Bronchus fibroblast of lung (primary cell): ENCODE data around the gene ACOT7. TPM values are rescaled to one million over a fixed set of nuclear protein-coding genes. Genes with fewer than 3 reads are reported as not detected.

ENCODE experiments used
- total RNA-seq: library from RNA; depleted of rRNA; stranded (reverse); fragments of >200 nt; gene quantifications from 2 replicates; pipeline ENCODE4 v1.2.3, GENCODE V29; 2015

Gene ACOT7, protein sequence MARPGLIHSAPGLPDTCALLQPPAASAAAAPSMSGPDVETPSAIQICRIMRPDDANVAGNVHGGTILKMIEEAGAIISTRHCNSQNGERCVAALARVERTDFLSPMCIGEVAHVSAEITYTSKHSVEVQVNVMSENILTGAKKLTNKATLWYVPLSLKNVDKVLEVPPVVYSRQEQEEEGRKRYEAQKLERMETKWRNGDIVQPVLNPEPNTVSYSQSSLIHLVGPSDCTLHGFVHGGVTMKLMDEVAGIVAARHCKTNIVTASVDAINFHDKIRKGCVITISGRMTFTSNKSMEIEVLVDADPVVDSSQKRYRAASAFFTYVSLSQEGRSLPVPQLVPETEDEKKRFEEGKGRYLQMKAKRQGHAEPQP
- total RNA-seq = 82.7 and 105 TPM in 2 replicates

DNA sequence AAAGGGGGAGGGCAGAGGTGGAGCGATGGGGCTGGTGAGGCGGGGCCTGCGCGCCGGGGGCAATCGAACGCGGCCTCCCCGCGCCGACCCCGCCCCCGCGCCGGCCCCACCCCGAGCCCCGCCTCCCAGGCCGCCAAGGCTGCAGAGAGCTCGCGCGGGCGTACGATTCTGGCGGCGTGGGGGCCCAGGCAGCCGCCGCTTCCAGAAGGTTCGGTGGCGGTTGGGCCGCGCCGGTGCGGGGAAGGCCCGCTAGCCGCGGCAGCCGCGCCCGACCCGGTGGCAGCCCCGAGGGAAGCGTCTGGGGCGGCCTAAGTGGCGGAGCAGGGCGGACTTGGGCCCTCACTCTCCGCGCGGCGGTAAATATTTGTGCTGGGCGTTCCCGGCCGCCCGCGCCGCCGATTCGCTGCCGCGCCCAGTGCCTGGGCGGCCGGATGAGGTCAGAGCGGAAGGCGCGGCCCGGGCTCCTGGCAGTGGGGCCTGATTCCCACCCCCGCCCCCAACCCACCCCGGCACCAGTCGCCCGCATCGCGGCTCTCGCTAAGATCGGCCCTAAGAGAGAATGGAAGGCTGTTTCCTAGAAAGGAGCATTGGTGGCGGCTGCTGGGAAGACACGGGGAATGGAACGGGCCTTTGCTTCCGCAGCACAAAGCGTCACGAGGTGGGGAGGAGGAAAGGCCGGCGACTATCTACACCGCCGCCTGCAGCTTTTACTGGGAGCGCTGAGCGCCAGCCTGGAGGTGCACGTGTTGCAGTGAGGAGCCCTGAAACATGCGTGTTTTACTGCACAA, at the start of gene ACOT7:
Gene ACOT7, minus strand, starts transcription at position 368 of the 788 bp plus-strand sequence. CDS start 368 bp downstream, outside the sequence.

DNA sequence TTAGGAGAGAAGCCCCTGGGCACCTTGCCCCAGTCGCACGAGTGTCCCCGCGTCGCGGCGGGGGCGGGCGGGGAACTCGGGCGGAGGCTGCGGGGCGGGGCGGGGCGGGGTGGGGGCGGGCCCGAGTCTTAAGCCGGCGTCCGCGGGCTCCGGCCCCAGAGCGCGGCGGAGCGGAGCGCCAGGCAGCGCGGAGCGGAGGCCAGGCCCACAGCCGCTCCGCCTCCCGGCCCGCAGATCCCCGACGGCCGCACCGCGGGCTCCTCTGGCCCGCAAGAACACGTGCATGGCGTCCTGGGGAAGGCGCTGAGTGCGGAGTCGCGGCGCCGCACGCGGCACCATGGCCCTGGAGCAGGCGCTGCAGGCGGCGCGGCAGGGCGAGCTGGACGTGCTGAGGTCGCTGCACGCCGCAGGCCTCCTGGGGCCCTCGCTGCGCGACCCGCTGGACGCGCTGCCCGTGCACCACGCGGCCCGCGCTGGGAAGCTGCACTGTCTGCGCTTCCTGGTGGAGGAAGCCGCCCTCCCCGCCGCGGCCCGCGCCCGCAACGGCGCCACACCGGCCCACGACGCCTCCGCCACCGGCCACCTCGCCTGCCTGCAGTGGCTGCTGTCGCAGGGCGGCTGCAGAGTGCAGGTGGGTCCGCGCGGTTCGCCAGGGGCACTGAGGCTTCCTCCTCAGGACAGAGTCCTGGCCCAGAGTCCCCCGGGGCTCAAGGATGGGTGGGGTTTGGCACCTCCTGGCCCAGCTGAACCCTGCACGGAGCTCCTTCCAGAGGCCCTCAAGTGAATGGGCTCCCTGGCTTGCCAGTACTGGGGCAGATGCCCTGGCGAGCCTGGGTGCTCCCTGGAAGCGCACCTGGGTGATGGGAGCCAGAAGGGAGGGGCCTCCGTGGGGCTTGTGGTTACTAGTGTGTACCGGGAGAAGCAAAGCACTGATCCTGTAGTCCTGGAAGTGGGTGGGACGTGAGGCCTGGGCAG, 31.3 kb upstream of the ACOT7 start, which contains the start of gene ESPN:
Gene ESPN, plus strand, starts transcription at position 158 of the 975 bp plus-strand sequence. Its CDS starts 180 bp downstream, at position 338.

DNA sequence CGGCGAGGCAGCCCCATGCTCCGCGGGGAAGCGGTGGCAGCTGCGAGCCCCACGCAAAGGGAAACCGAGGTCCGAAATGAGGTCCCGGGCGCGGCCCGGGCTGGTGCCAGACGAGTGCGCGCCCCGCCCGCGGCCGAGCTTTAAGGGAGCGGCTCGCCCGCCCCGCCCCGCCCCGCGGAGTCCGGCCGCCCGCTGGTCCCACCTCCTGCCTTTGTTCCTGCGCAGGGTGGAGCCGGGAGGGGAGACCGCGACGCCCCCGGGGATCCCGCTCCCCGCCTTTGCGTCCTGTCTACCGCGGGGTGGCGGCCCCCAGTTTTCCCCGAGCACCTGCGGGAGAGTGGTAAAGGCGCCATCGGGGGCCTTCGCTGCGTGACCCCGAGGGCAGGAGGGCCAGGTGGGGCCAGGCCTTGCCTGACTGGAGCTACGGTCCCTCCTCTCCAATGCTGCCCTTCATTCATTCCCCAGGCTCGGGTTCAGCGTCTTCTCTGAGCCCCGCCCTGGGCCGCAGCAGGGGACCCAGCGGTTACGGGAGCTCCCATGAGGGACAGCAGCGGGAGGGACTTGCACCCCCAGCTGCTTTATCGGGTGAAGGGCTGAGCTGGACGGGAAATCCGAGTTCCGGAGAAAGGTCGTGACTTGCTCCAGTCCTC, 26.4 kb upstream of the ACOT7 start, which contains the start of gene HES2:
Gene HES2, minus strand, starts transcription at position 116 of the 650 bp plus-strand sequence. Its CDS starts 99 bp downstream, at position 17.

DNA sequence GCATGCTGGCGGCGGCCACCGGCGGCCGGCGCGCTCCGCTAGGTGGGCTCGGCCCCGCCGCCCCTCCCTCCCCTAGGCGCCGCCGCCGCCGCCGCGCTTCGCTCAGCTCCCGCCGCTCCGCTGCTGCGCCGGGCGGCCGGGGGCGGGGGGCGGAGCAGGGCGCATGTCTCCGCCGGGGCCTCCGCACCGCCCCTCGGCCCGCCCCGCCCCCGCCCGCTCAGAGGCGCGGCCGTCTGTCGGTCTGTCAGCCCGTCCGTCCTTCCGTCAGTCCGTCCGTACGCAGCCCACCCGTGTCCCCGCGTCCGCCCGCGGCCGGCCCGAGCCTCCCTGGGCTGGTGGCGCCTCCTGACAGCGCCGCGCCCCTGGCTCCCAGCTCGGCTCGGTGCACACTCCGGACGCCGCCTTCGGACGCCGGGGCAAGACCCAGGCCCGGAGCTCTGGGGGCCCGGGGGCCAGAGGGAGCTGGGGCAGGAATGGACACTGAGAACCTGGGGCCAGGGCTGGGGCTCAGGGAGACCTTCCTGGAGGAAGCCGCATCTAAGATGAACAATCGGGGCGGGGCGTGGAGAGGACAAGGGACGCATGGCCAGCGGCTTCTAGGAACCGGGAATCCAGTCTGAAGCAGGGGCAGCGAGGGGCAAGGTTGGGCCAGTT, 132.5 kb downstream of the ACOT7 start, which contains the start of gene GPR153:
Gene GPR153, minus strand, starts transcription at position 138 of the 654 bp plus-strand sequence. CDS start 6,193 bp downstream, outside the sequence.

DNA sequence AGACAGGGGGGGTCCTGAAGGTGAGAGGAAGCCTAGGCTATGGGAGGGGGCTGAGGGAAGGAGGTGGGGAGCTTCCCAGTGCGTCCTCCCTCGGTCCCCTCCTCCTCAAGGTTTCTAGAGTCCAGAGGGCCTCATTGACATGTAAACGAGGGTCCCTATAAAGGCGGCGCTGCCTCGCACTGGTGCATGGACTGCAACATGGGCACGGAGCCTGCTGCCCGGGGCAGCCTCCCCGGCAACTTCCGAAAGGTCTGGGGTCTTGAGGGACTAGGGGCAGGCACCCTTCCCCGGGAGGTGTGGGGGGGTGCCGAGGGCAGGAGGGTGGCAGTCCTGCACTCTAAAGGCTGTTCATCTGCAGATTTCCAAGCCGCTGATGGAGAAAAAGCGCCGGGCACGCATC, 149.6 kb downstream of the ACOT7 start, which contains the start of gene HES3:
Gene HES3, plus strand, starts transcription at position 187 of the 400 bp plus-strand sequence. Its CDS starts 187 bp downstream, at position 374.

Other genes starting within 250 kb of the ACOT7 start
- gene CHD5, start 213.4 kb downstream of the ACOT7 start, total RNA-seq = 0.50 TPM in 1 of 2 replicates, not detected in the other
- 72.4 and 90.3 TPM in 2 replicates for gene RPL22, start 194.2 kb downstream of the ACOT7 start, total RNA-seq
- 7.2 and 13.1 TPM in 2 replicates for gene RNF207, start 187.6 kb downstream of the ACOT7 start, total RNA-seq
- 80.0 and 83.1 TPM in 2 replicates for gene ICMT, start 157.8 kb downstream of the ACOT7 start, total RNA-seq
- not detected in 2 replicates for gene HES3, start 149.6 kb downstream of the ACOT7 start, total RNA-seq
- 3.0 and 3.4 TPM in 2 replicates for gene GPR153, start 132.7 kb downstream of the ACOT7 start, total RNA-seq
- under 0.01 and 0.15 TPM in 2 replicates for gene HES2, start 26.2 kb upstream of the ACOT7 start, total RNA-seq
- under 0.01 TPM in 1 of 2 replicates, not detected in the other for gene ESPN, start 31.0 kb upstream of the ACOT7 start, total RNA-seq
- gene TNFRSF25, start 72.4 kb upstream of the ACOT7 start, total RNA-seq = 4.4 and 5.2 TPM in 2 replicates
- 8.3 and 10.6 TPM in 2 replicates for gene PLEKHG5, start 97.9 kb upstream of the ACOT7 start, total RNA-seq
- 15.3 and 15.5 TPM in 2 replicates for gene NOL9, start 160.7 kb upstream of the ACOT7 start, total RNA-seq
- gene TAS1R1, start 161.5 kb upstream of the ACOT7 start, total RNA-seq = 0.15 and 0.17 TPM in 2 replicates
- gene ZBTB48, start 186.2 kb upstream of the ACOT7 start, total RNA-seq = 12.9 and 14.0 TPM in 2 replicates
- 14.3 and 15.8 TPM in 2 replicates for gene KLHL21, start 209.1 kb upstream of the ACOT7 start, total RNA-seq
- gene PHF13, start 220.0 kb upstream of the ACOT7 start, total RNA-seq = 4.2 and 5.4 TPM in 2 replicates
- 28.2 and 31.6 TPM in 2 replicates for gene THAP3, start 231.1 kb upstream of the ACOT7 start, total RNA-seq